ENCODE results near the gene SMCO1. TPM values are rescaled to one million over a fixed set of nuclear protein-coding genes. Genes with fewer than 3 reads are reported as not detected.

Gene SMCO1
- total RNA-seq, 4 donors from 2014 or later: not detected

Small RNA genes lying within 50 kb of the gene (small RNA-seq; reads per million reads assigned to genes)
- gene RPS29P3: 0 reads per million in 4 donors

Other genes with a start within 250 kb of the SMCO1 start
- 100 to 1,000 TPM in 2 of 4 donors, 10 to 100 TPM in 2; 62.9 to 104 (median 91.7) TPM for gene PCYT1A, start 227.6 kb downstream of the SMCO1 start, total RNA-seq
- 10 to 100 TPM in 1 of 4 donors, 1 to 10 TPM in 3; 6.6 to 16.6 (median 8.4) TPM for gene DYNLT2B, start 197.1 kb downstream of the SMCO1 start, total RNA-seq
- 1 to 10 TPM in 3 of 4 donors, under 1 TPM in 1; 0.76 to 8.3 (median 2.6) TPM for gene TM4SF19, start 177.0 kb downstream of the SMCO1 start, total RNA-seq
- 10 to 100 TPM; 10.7 to 18.7 (median 14.1) TPM for gene UBXN7, start 82.9 kb downstream of the SMCO1 start, total RNA-seq
- gene RNF168, start 11.6 kb downstream of the SMCO1 start, total RNA-seq: 10 to 100 TPM; 13.0 to 23.8 (median 19.6) TPM
- gene WDR53, start 53.2 kb upstream of the SMCO1 start, total RNA-seq: 10 to 100 TPM in 1 of 4 donors, 1 to 10 TPM in 3; 2.5 to 12.6 (median 5.5) TPM
- gene FBXO45, start 53.3 kb upstream of the SMCO1 start, total RNA-seq: 10 to 100 TPM in 3 of 4 donors, 1 to 10 TPM in 1; 6.6 to 19.9 (median 12.9) TPM
- gene NRROS, start 124.3 kb upstream of the SMCO1 start, total RNA-seq: 1 to 10 TPM in 1 of 4 donors, under 1 TPM in 2, not detected in 1; 0.18 to 4.8 (median 0.70) TPM
- gene CEP19, start 196.9 kb upstream of the SMCO1 start, total RNA-seq: 1 to 10 TPM in 3 of 4 donors, under 1 TPM in 1; 0.80 to 3.1 (median 1.2) TPM
- 10 to 100 TPM; 19.5 to 58.6 (median 21.6) TPM for gene PIGX, start 197.0 kb upstream of the SMCO1 start, total RNA-seq
- gene PAK2, start 224.5 kb upstream of the SMCO1 start, total RNA-seq: 10 to 100 TPM; 24.6 to 42.9 (median 38.8) TPM

Measured in esophagus squamous epithelium (tissue), 4 donors.